Fibroblast of pulmonary artery (primary cell): ENCODE results near the gene POLR2I.
"Not testable (repeated sequence)": the region's sequence is repeated elsewhere in the genome, so short reads cannot be mapped to it uniquely, and the experiment has no call there.

ENCODE experiments used
- DNase-seq: peaks from one replicate; pipeline ENCODE4 v3.0.0-alpha.2; 2010; ENCODE audit warnings: low read depth
- H3K4me3 ChIP-seq: replicated peaks from 2 replicates; pipeline ENCODE4 v1.5.1; 2011; ENCODE audit warnings: low read depth, mild to moderate bottlenecking, control low read depth, low read length, moderate library complexity
- TF ChIP-seq, protein P1 (sequence below): IDR thresholded peaks from 2 replicates; pipeline ENCODE4 v1.5.1; 2011; ENCODE audit warnings: mild to moderate bottlenecking, control low read depth, low read length, inconsistent platforms; ENCODE audit errors: missing control alignments

POLR2I gene

DNA sequence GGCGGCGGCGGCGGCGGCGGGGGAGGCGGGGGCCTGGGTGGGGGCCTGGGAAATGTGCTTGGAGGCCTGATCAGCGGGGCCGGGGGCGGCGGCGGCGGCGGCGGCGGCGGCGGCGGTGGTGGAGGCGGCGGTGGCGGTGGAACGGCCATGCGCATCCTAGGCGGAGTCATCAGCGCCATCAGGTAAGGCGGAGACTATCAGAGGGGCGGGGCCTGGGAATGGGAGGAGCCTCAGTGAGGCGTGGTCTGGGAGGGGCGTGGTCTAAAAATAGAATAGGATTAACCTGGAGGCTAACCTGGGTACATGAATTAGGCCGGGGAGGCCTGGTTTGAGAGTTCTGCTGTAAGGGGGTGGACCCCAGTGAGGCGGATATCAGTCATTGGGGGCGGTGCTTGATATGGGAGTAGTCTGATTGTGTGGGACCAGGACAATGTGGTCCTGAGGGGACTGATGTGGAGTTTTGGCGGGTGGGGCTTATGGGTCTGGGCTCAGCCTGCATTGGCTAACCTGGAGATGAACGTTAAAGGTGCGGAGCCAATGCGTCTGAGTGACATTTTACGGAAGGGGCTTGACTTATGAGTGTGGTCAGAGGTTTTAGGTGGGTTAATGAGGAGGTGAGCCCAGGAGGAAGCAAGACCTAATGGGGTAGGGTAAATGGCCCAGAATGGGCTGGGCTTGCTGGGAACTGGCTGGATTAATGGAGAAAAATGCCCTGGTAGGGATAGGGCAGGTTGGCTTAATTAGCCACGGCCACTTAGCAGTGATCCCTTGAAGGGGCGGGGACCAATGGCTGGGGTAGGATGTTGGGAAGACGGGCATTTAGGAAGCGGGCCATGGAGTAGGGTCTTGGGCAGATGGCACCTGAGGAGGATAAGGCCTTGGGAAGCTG is 26.6 kb upstream of the POLR2I start:
- H3K4me3 ChIP-seq: peak overlapping the region; percentile 86
- TF ChIP-seq, protein P1, sequence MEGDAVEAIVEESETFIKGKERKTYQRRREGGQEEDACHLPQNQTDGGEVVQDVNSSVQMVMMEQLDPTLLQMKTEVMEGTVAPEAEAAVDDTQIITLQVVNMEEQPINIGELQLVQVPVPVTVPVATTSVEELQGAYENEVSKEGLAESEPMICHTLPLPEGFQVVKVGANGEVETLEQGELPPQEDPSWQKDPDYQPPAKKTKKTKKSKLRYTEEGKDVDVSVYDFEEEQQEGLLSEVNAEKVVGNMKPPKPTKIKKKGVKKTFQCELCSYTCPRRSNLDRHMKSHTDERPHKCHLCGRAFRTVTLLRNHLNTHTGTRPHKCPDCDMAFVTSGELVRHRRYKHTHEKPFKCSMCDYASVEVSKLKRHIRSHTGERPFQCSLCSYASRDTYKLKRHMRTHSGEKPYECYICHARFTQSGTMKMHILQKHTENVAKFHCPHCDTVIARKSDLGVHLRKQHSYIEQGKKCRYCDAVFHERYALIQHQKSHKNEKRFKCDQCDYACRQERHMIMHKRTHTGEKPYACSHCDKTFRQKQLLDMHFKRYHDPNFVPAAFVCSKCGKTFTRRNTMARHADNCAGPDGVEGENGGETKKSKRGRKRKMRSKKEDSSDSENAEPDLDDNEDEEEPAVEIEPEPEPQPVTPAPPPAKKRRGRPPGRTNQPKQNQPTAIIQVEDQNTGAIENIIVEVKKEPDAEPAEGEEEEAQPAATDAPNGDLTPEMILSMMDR: no peak
- DNase-seq: peak; percentile 83

GRCh38 chr19:36140304-36141038 is 25.8 kb upstream of the POLR2I start:
- DNase-seq: peak; percentile 57
- TF ChIP-seq, protein P1: no peak
- H3K4me3 ChIP-seq: peak overlapping the region; percentile 86

- peak; percentile 96 for DNase-seq
- peak within 1 kb of the TSS; percentile 86 for H3K4me3 ChIP-seq
- TF ChIP-seq, protein P1: no peak
Observed at GRCh38 chr19:36139473-36140303, 25.0 kb upstream of the POLR2I start, which contains the start of gene CAPNS1. TSS of gene CAPNS1 (plus strand) at chr19:36140066. CDS start at chr19:36141012, 946 bp downstream.

DNA sequence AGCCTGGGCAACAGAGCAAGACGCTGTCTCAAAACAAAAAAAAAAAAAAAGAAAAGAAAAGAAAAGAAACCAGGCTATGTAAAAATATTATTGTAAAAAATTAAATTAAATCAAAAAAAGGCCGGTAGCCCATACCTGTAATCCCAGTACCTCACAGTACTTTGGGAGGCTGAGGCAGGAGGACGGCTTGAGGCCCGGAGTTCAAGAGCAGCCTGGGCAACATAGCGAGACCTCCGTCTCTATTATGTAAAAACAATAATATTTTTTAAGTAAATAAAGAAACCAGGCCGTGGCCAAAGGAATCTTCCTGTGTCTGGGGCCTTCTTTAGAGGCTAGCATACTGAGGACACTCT is 24.4 kb upstream of the POLR2I start:
- TF ChIP-seq, protein P1: no peak
- H3K4me3 ChIP-seq: peak overlapping the region; percentile 86

DNA sequence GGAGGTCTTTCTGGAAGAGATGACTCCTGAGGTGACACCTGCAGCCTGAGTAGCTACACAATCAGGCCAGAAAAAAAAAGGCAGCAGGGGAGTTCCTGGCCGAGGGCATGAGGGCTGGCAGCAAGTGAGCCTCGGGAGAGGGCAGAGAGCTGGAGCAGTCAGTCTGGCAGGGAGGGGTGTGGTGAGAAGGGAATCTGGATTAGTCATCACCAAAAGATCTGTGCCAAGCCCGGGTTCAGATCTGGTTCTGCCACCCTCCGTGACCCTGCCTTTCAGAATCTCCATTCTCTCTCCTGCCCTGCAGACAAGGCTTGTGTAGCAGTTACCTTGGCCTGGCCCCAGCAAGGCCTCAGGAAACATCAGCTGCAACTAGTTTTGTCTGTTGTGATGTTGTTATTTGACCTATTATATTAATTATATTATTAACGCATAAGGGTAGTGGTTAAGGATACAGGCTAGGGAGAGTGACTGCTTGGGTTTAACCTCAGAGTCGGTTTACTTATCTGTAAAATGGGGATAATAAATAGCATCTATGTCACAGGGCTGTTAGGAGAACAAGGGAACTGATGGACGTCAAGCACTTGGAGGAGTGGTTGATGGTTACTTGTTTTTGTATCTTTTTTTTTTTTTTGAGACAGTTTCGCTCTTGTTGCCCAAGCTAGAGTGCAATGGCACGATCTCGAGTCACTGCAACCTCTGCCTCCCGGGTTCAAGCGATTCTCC is 22.4 kb upstream of the POLR2I start:
- TF ChIP-seq, protein P1: no peak
- no peak overlapping the region for H3K4me3 ChIP-seq
- DNase-seq: peak; percentile 46

More for the DNA sequence above, 24.4 kb upstream of the POLR2I start:
- no peak for DNase-seq

DNA sequence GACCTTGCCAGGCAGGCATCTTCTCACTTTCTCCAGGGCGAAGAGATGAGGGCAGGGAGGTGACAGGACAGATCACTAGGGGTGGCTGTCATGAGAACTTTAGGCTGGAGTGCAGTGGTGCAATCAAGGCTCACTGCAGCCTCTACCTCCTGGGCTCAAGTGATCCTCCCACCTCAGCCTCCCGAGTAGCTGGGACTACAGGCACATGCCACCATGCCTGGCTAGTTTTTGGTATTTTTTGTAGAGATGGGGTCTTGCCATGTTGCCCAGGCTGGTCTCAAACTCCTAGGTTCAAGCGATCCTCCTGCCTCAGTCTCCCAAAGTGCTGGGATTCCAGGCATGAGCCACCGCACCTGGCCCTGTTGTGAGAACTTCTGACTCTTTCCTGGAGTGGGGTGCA is 20.2 kb upstream of the POLR2I start:
- DNase-seq, H3K4me3 ChIP-seq: not testable (repeated sequence)

- not testable (repeated sequence) for H3K4me3 ChIP-seq, DNase-seq
Observed at GRCh38 chr19:36131221-36131620, 16.5 kb upstream of the POLR2I start.
